Mucosa of descending colon (tissue), 3 donors: ENCODE measurements around the gene SAA1. TPM values are rescaled to one million over a fixed set of nuclear protein-coding genes. Genes with fewer than 3 reads are reported as not detected.
A peak's percentile ranks its signal among the peaks of the same experiment; 100 is the strongest.

Experiments used
- ATAC-seq: fragments of 200-7000 bp; cut with Tn5 transposase; one replicate; pipeline ENCODE4 v1.9.1; 2020; ENCODE audit warnings: mild to moderate bottlenecking, moderate library complexity
- DNase-seq, 3 donors: peaks; one replicate each; pipeline ENCODE4 v3.0.0-alpha.2; 2020
- H3K36me3 ChIP-seq: fragments of 200-600 bp; one replicate; pipeline ENCODE4 v1.8.0; 2021; ENCODE audit warnings: low read depth, mild to moderate bottlenecking
- H3K4me1 ChIP-seq: fragments of 200-600 bp; one replicate; pipeline ENCODE4 v1.8.0; 2021; ENCODE audit warnings: low read depth, mild to moderate bottlenecking
- H3K4me3 ChIP-seq: fragments of 200-600 bp; one replicate; pipeline ENCODE4 v1.8.0; 2021; ENCODE audit warnings: mild to moderate bottlenecking
- H3K9me3 ChIP-seq: fragments of 200-600 bp; one replicate; pipeline ENCODE4 v1.8.0; 2021; ENCODE audit warnings: mild to moderate bottlenecking
- CTCF ChIP-seq: fragments of 200-600 bp; IDR thresholded peaks from one replicate; pipeline ENCODE4 v1.8.0; 2022; ENCODE audit warnings: antibody characterized with exemption, mild to moderate bottlenecking
- intact Hi-C, 2 donors: fragments of 100-400 bp; cut with DNase I in 1 of 2; cut with micrococcal nuclease in 1 of 2; formaldehyde crosslinking; loops; one replicate each; pipeline versions ENCODE4 v1.11.0 to v1.11.1; 2022; cut with DNase I, micrococcal nuclease
- total RNA-seq, 3 donors: library from RNA; stranded (reverse); fragmentation: NEBNext Ultra II Directional in 2 of 3; extraction: Animal tissue kit (Norgen Biotek cat#: 25700) in 2 of 3; gene quantifications; one replicate each; pipeline versions ENCODE4 v1.2.1 to v1.2.4, GENCODE V29; 2021 to 2023
- donor health status: DM: no; HTN: no; CAD: no; lungs with moderate emphysema.
- donor health status: DM: no; HTN: no; CAD: no.
- donor health status: DM: no; HTN: yes; CAD: no.

Gene SAA1
- total RNA-seq, 3 donors from 2014 or later = 3.9 to 11.3 (median 8.0) TPM

- DNase-seq = peak in 1 of 3 donors; percentile 27
- intact Hi-C loops = no loop called here
These were observed 11.7 kb downstream of the SAA1 start for GRCh38 chr11:18277565-18278271.

DNA sequence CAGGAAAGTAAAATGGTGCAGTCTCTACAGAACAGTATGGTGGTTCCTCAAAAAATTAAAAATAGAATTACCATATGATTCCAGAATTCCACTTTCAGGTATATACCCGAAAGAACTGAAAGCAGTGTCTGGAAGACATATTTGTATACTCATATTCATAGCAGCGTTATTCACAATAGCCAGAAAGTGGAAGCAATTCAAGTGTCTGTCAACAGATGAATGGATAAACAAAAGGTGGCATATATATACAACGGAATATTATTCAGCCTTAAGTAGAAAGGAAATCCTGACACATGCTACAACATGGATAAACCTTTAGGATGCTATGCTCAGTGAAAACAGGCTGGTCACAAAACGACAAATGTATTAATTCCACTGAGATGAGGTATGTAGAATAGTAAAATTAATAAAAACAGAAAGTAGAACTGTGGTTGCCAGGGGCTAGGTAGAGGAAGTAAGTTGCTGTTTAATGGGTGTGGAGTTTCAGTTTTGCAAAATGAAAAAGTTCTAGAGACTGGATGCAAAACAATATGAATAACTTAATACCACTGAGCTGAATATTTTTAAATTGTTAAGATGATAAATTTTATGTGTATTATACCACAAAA lies 14.5 kb downstream of the SAA1 start:
- no peaks in the 10 kb centered on the region for H3K4me1 ChIP-seq
- intact Hi-C loops = no loop called here
- no peak for TF ChIP-seq CTCF
- DNase-seq (no peak), ATAC-seq (peak; percentile 31)
- no peaks in the 10 kb centered on the region for H3K9me3 ChIP-seq
- H3K36me3 ChIP-seq = peaks cover 5% of the 10 kb centered on the region
- H3K4me3 ChIP-seq = no peak overlapping the region

More at GRCh38 chr11:18277565-18278271, 11.7 kb downstream of the SAA1 start:
- Histone ChIP-seq H3K9me3 (no peaks in the 10 kb centered on the region), H3K4me1 (no peaks in the 10 kb centered on the region), H3K36me3 (no peaks in the 10 kb centered on the region), H3K4me3 (no peak overlapping the region)
- ATAC-seq = no peak
- TF ChIP-seq CTCF = no peak

DNA sequence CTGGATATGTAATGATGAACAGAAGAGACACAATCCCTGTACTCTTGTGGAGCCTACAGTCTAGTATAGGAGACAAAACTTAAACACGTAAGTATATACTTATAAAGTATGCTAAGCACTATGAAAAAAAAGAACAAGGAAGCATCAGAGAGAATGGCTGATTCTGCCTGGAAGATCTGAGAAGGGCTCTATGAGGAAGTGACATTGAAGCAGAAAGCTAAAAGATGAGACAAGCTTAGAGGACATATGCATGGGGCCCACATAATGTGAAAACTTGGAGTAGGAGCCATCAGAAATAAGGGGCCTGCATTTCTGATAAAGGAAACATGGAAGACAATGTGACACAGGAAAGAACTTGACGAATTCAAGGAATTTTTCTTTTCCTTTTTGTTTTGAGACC lies 16.6 kb downstream of the SAA1 start:
- ATAC-seq (peak; percentile 19), DNase-seq (no peak)
- no peaks in the 10 kb centered on the region for H3K4me1 ChIP-seq
- intact Hi-C loops = no loop called here
- H3K4me3 ChIP-seq = no peak overlapping the region
- peaks cover 8% of the 10 kb centered on the region for H3K36me3 ChIP-seq
- no peaks in the 10 kb centered on the region for H3K9me3 ChIP-seq
- no peak for TF ChIP-seq CTCF

GRCh38 chr11:18285841-18286240 lies 19.8 kb downstream of the SAA1 start:
- H3K4me3 ChIP-seq = no peak overlapping the region
- H3K36me3 ChIP-seq = peaks cover 8% of the 10 kb centered on the region
- intact Hi-C loops = no loop called here
- TF ChIP-seq CTCF = no peak
- DNase-seq (no peak), ATAC-seq (no peak)
- H3K9me3 ChIP-seq = no peaks in the 10 kb centered on the region
- no peaks in the 10 kb centered on the region for H3K4me1 ChIP-seq

DNA sequence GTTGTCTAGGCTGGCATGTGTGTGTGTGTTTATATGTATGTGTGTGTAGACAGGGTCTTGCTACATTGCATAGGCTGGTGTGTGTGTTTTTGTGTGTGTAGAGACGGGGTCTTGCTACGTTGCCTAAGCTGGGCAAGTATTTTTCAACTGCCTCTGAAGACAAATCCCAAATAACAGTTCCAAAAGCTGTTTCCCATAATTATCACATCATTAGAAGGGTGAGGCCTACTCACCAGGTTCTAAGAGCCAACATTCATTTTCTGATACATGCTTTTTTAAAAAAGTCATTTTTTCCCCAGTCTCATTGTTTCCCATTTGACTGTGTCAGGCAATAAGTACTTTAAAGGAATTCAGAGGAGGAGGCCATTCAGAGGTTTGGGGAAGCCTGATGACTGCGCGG lies 22.8 kb downstream of the SAA1 start:
- no peak for TF ChIP-seq CTCF
- intact Hi-C loops = no loop called here
- no peak overlapping the region for H3K4me3 ChIP-seq
- no peak for DNase-seq
- no peaks in the 10 kb centered on the region for H3K4me1 ChIP-seq
- no peak for ATAC-seq
- no peaks in the 10 kb centered on the region for H3K9me3 ChIP-seq
- peaks cover 8% of the 10 kb centered on the region for H3K36me3 ChIP-seq
